A549 (cell line): ENCODE data around the gene OR5B12.

Experiments used
- EP300 ChIP-seq, 2 experiments: fragments of >200 bp; sonication (Bioruptor Twin); formaldehyde crosslinking; IDR thresholded peaks; 2 replicates in 1 of 2; 3 replicates in 1 of 2; pipeline ENCODE4 v1.6.1; 2016 to 2017
- HDAC2 ChIP-seq: fragments of 200-600 bp; sonication (generic); IDR thresholded peaks from 2 replicates; pipeline ENCODE4 v1.6.1; 2016
- KDM1A ChIP-seq: fragments of 200-600 bp; sonication (generic); IDR thresholded peaks from 2 replicates; pipeline ENCODE4 v1.6.1; 2016; ENCODE audit warnings: low read depth, mild to moderate bottlenecking
- POLR2AphosphoS2 ChIP-seq: conservative IDR thresholded peaks from 2 replicates; pipeline ENCODE4 v1.6.1; 2012; ENCODE audit warnings: low read length, improper control_type of control experiment, inconsistent platforms
- USF2 ChIP-seq: fragments of 450-650 bp; IDR thresholded peaks from 2 replicates; pipeline ENCODE4 v1.6.1; 2014; ENCODE audit warnings: antibody characterized with exemption
- TF ChIP-seq, protein P1 (sequence below): fragments of >200 bp; sonication (Bioruptor Twin); formaldehyde crosslinking; IDR thresholded peaks from 2 replicates; pipeline ENCODE4 v1.6.1; 2016
- TF ChIP-seq, protein P2 (sequence below): fragments of >200 bp; sonication (Bioruptor Twin); formaldehyde crosslinking; IDR thresholded peaks from 3 replicates; pipeline ENCODE4 v1.5.1; 2016

- TF ChIP-seq HDAC2 (no peak), KDM1A (no peak), EP300 (IDR thresholded peaks at IDR 0.05) (no peak), POLR2AphosphoS2 (no peak), USF2 (no peak)
- TF ChIP-seq, protein P1, sequence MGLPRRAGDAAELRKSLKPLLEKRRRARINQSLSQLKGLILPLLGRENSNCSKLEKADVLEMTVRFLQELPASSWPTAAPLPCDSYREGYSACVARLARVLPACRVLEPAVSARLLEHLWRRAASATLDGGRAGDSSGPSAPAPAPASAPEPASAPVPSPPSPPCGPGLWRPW, result no peak
- TF ChIP-seq, protein P2, sequence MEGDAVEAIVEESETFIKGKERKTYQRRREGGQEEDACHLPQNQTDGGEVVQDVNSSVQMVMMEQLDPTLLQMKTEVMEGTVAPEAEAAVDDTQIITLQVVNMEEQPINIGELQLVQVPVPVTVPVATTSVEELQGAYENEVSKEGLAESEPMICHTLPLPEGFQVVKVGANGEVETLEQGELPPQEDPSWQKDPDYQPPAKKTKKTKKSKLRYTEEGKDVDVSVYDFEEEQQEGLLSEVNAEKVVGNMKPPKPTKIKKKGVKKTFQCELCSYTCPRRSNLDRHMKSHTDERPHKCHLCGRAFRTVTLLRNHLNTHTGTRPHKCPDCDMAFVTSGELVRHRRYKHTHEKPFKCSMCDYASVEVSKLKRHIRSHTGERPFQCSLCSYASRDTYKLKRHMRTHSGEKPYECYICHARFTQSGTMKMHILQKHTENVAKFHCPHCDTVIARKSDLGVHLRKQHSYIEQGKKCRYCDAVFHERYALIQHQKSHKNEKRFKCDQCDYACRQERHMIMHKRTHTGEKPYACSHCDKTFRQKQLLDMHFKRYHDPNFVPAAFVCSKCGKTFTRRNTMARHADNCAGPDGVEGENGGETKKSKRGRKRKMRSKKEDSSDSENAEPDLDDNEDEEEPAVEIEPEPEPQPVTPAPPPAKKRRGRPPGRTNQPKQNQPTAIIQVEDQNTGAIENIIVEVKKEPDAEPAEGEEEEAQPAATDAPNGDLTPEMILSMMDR, result no peak
Measured at GRCh38 chr11:58446294-58446693, 4.3 kb upstream of the OR5B12 start.
